HG03460 (cell line): ENCODE results near the gene BTNL9.
"Not testable (repeated sequence)": the region's sequence is repeated elsewhere in the genome, so short reads cannot be mapped to it uniquely, and the experiment has no call there.

Experiments used
- ATAC-seq: cut with Tn5 transposase; IDR thresholded peaks from one replicate; pipeline ENCODE4 v1.9.1; 2021; ENCODE audit not compliant: unreplicated experiment

BTNL9 gene

GRCh38 chr5:181098762-181099601 lies 58.9 kb downstream of the BTNL9 start:
- no peak for ATAC-seq

GRCh38 chr5:181099602-181100086 lies 59.6 kb downstream of the BTNL9 start:
- ATAC-seq, result no peak

DNA sequence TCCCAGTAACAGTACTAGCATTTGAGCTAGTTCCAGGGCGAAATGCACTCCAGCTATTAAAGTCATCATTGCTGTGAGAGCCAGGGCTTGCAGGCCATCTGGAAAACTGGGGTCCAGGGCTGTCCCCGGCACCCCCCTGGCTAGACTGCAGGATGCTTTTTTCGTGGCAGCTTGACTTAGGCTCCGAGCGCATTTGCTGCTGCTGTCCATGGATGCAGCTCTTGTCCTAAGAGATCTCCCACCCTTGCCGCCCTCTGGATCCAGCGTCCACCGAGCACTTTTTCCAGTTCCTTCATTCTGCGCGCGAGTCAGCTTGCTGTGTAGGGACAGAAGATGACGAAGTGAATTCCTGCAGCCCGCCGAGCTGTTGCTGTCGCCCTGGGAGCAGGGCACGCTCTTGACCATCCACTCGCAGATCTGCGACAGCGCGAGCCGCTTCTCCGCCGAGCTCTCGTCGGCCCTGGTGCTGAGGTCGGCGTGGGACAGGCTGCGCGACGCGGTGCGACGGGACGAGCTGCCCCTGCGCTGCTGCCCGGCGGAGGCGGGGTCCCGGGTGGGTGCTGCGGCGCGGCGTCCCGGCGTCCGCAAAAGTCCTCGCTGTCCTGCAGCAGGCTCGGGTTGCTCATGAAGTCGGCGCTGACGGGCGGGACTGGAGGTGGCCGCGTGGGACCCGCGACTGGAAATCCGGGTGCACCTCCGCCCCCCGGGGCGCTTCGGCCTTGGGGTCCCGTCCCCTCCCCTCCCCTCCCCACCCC lies 60.2 kb downstream of the BTNL9 start:
- no peak for ATAC-seq

GRCh38 chr5:181101030-181101641 lies 61.1 kb downstream of the BTNL9 start:
- not testable (repeated sequence) for ATAC-seq

GRCh38 chr5:181101930-181102674 lies 62.0 kb downstream of the BTNL9 start:
- not testable (repeated sequence) for ATAC-seq

DNA sequence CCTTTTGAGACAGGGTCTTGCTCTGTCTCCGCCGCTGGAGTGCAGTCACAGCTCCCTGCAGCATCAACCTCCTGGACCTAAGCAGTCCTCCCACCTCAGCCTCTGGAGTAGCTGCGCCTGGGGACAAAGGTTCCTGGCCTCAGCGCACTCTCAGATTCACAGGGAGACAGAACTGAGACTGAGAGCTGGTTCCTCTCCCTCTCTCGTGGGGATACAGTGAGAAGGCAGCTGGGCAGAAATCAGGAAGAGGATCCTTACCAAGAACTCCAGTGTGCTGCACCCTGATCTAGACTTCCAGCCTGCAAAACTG lies 64.1 kb downstream of the BTNL9 start:
- ATAC-seq, result not testable (repeated sequence)

- not testable (repeated sequence) for ATAC-seq
Observed at GRCh38 chr5:181104606-181105390, 64.7 kb downstream of the BTNL9 start.

DNA sequence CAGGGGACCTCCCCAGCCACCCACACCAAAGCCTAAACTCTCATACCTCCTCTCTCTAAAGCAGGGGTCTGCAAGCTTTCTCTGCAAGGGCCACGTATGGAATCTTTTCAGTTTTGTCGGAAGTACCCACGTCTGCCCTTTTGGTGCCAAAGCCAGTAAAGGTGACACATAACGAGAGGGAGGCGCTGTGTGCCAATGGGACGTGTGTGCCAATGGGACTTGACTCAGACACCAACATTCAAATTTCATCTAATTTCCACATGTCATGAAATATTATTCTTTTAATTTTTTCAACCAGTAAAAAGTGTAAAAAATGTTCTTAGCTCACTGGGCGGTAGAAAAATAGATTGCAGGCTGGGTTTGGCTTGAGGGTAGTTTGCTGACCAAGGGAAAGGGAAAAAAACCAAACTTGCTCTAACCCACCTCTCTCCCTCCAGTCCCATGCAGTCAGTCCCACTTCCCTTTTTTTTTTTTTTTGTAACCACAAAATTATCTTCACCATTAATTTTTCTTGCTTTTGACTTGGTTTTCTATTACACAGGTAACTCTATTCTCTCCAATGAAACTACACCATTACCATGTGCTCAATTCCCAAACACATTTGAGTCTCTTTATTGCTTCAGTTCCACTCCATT lies 65.4 kb downstream of the BTNL9 start:
- ATAC-seq, result no peak

DNA sequence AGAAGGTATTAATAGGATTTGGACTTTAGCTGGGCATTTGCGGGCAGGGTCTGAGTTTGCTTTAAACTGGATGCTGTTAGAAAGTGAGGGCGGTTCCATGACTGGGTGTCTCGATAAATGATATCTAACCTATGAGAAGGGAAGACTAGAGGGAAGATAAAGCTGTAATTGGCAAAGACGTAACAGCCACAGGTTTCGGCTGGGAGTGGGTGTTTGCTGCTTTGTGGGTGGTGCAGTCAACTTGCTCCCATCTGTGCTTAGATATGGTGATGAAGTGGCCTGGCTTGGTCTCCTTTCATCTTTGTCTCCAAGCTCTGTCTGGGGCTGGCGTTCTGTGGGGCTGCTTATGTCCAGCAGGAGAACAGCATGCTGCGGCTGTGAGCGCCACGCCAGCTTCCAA lies 67.6 kb downstream of the BTNL9 start:
- no peak for ATAC-seq

DNA sequence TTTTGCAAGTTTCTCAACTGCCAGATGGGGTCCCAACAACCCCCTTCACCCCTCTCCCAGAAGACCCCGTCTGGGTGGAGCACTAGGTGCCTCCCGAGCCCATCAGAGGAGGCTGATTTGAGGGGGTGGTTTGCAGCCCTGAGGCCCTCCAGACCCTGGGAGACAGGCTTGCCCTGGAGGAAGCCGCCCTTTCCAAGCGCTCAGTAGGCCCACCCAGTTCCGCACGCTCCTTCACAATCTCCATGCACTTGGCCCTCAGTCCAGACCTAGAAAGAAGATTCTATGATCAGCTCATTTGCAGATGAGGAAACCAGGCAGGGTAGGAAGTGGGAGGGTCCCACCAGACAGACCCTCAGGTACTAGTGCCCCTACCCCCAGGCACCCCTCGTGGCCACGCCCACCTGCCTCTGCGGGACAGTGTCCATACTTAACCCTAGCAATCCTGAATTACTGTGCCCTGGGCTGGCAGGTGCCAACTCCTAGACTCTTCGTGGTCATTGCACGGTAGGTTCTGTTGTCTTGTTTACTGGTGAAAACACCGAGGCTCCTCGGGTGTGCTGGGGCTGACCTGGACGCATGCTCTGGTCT lies 68.6 kb downstream of the BTNL9 start:
- no peak for ATAC-seq

GRCh38 chr5:181109489-181110013 lies 69.5 kb downstream of the BTNL9 start:
- no peak for ATAC-seq

- ATAC-seq, result no peak
Observed at GRCh38 chr5:181111010-181111409, 70.9 kb downstream of the BTNL9 start.
